Peyer's patch (tissue), 4 donors: ENCODE results near the gene ABHD12. TPM values are rescaled to one million over a fixed set of nuclear protein-coding genes. Genes with fewer than 3 reads are reported as not detected.

ENCODE experiments used
- DNase-seq, 3 donors: peaks; one replicate each; pipeline ENCODE4 v3.0.0-alpha.2; 2017 to 2019
- H3K27ac ChIP-seq, 4 donors: fragments of 200-600 bp; sonication (generic); one replicate each; pipeline ENCODE4 v1.5.1; 2016 to 2019
- H3K27me3 ChIP-seq, 2 donors: fragments of 200-600 bp; sonication (generic); one replicate each; pipeline ENCODE4 v1.5.1; 2019
- H3K36me3 ChIP-seq, 3 donors: fragments of 200-600 bp; sonication (generic); one replicate each; pipeline ENCODE4 v1.5.1; 2016 to 2019
- H3K4me1 ChIP-seq, 4 donors: fragments of 200-600 bp; sonication (generic); one replicate each; pipeline ENCODE4 v1.5.1; 2016 to 2019
- H3K4me3 ChIP-seq, 4 donors: fragments of 200-600 bp; sonication (generic); 1 replicate in 3 of 4; 2 replicates in 1 of 4; pipeline ENCODE4 v1.5.1; 2016 to 2019; ENCODE audit warnings: mild to moderate bottlenecking in 1 of 4
- H3K9me3 ChIP-seq, 4 donors: fragments of 200-600 bp; sonication (generic); one replicate each; pipeline ENCODE4 v1.5.1; 2016 to 2019; ENCODE audit warnings: mild to moderate bottlenecking in 1 of 4
- POLR2A ChIP-seq, 2 donors: fragments of 450-650 bp; IDR thresholded peaks; one replicate each; pipeline ENCODE4 v1.5.1; 2017; ENCODE audit warnings: antibody characterized with exemption in 2 of 2, mild to moderate bottlenecking in 2 of 2, moderate library complexity in 2 of 2
- total RNA-seq, 4 donors: library from RNA; depleted of rRNA; stranded (reverse); fragments of >200 nt; gene quantifications; one replicate each; pipeline ENCODE4 v1.1.0, GENCODE V29; 2016
- TF ChIP-seq, protein P1 (sequence below), 6 experiments: fragments of 450-650 bp in 4 of 6; fragments of 200-600 bp in 2 of 6; sonication (generic) in 1 of 6; IDR thresholded peaks; one replicate each; pipeline ENCODE4 v1.5.1; 2017 to 2019; ENCODE audit warnings: antibody characterized with exemption in 6 of 6, mild to moderate bottlenecking in 3 of 6, moderate library complexity in 1 of 6

The ABHD12 gene
- total RNA-seq, 4 donors from 2014 or later = 46.2 to 95.4 (median 73.5) TPM

GRCh38 chr20:25310921-25311728, 79.5 kb downstream of the ABHD12 start:
- H3K4me1 ChIP-seq = peaks cover 3 to 39% (median 16%) of the 10 kb centered on the region in 4 donors
- H3K27ac ChIP-seq = peak overlapping the region; percentile 59 to 97 (median 83)
- H3K4me3 ChIP-seq = peak overlapping the region in 2 of 4 donors; percentile 15 to 28
- no peaks in the 10 kb centered on the region for H3K9me3 ChIP-seq
- peaks cover 0 to 25% (median 0%) of the 10 kb centered on the region in 3 donors for H3K36me3 ChIP-seq
- H3K27me3 ChIP-seq = no peaks in the 10 kb centered on the region
- TF ChIP-seq, protein P1, sequence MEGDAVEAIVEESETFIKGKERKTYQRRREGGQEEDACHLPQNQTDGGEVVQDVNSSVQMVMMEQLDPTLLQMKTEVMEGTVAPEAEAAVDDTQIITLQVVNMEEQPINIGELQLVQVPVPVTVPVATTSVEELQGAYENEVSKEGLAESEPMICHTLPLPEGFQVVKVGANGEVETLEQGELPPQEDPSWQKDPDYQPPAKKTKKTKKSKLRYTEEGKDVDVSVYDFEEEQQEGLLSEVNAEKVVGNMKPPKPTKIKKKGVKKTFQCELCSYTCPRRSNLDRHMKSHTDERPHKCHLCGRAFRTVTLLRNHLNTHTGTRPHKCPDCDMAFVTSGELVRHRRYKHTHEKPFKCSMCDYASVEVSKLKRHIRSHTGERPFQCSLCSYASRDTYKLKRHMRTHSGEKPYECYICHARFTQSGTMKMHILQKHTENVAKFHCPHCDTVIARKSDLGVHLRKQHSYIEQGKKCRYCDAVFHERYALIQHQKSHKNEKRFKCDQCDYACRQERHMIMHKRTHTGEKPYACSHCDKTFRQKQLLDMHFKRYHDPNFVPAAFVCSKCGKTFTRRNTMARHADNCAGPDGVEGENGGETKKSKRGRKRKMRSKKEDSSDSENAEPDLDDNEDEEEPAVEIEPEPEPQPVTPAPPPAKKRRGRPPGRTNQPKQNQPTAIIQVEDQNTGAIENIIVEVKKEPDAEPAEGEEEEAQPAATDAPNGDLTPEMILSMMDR (IDR thresholded peaks at IDR 0.05) = no peak
- peak in 1 of 3 donors; percentile 31 for DNase-seq

GRCh38 chr20:25310268-25310920, 80.2 kb downstream of the ABHD12 start:
- Histone ChIP-seq H3K27ac (peak overlapping the region; percentile 59 to 97 (median 83)), H3K36me3 (peaks cover 0 to 25% (median 0%) of the 10 kb centered on the region in 3 donors), H3K27me3 (no peaks in the 10 kb centered on the region), H3K4me3 (peak overlapping the region in 2 of 4 donors; percentile 25 to 28), H3K4me1 (peaks cover 3 to 39% (median 16%) of the 10 kb centered on the region in 4 donors), H3K9me3 (no peaks in the 10 kb centered on the region)
- TF ChIP-seq POLR2A (IDR thresholded peaks at IDR 0.05) = peak in 1 of 2 donors; percentile 50
- TF ChIP-seq, protein P1 (IDR thresholded peaks at IDR 0.05) = peak in 4 of 6 experiments; percentile 40 to 93 (median 82)
- DNase-seq = peak in 2 of 3 donors; percentile 74 to 85

- TF ChIP-seq, protein P1 (IDR thresholded peaks at IDR 0.05) = no peak
- peak; percentile 34 to 37 for TF ChIP-seq POLR2A (IDR thresholded peaks at IDR 0.05)
- DNase-seq = peak in 2 of 3 donors; percentile 85
- H3K27ac ChIP-seq = peak overlapping the region; percentile 59 to 97 (median 83)
- peaks cover 3 to 39% (median 16%) of the 10 kb centered on the region in 4 donors for H3K4me1 ChIP-seq
- no peaks in the 10 kb centered on the region for H3K9me3 ChIP-seq
- no peaks in the 10 kb centered on the region for H3K27me3 ChIP-seq
- peaks cover 0 to 30% (median 0%) of the 10 kb centered on the region in 3 donors for H3K36me3 ChIP-seq
- H3K4me3 ChIP-seq = peak overlapping the region in 2 of 4 donors; percentile 25 to 28
Measured at GRCh38 chr20:25309395-25310267, 81.0 kb downstream of the ABHD12 start.

DNA sequence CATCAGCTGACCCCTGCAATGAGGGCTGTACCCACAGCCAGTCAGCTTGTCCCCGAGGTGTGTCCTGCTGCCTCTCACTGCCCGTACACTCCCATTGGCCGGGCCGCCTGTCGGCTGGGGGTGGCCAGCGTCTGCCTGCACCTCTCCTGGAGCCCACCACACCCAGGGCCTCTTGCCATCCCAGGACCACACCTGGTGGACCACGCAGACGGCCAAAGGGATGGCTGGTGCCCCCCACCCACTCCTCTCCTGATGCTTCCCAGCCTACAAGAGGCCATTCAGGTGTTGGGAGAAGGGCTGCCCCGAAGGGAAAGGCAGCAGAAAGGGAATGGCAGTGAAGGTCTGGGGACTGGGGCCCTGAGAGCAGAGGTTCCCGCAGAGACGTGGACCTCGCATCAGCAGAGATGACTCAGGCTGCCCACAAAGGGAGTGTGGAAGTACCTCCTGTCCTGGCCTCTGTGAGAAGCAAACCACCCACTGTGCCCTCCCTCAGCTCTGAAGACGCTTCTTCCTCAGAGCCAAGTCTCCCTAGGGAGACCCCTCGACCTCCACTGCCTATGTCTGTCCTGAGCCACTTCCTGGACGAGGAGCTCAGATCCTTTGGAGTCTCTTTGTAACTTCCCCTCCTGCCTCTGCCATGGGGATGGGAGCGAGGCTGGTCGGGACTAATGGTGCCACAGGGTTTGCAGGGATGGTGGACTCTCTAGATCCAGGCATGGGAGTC, 81.8 kb downstream of the ABHD12 start:
- no peaks in the 10 kb centered on the region for H3K27me3 ChIP-seq
- peak overlapping the region in 3 of 4 donors; percentile 79 to 97 (median 87) for H3K27ac ChIP-seq
- H3K4me1 ChIP-seq = peaks cover 3 to 39% (median 16%) of the 10 kb centered on the region in 4 donors
- no peak for DNase-seq
- no peak for TF ChIP-seq POLR2A (IDR thresholded peaks at IDR 0.05)
- TF ChIP-seq, protein P1 (IDR thresholded peaks at IDR 0.05) = no peak
- H3K36me3 ChIP-seq = peaks cover 0 to 35% (median 0%) of the 10 kb centered on the region in 3 donors
- no peaks in the 10 kb centered on the region for H3K9me3 ChIP-seq
- no peak overlapping the region for H3K4me3 ChIP-seq
